GM19239 (cell line): ENCODE measurements around the gene WAS.
"Not testable (repeated sequence)": the region's sequence is repeated elsewhere in the genome, so short reads cannot be mapped to it uniquely, and the experiment has no call there.

Experiments
- DNase-seq: peaks from one replicate; pipeline ENCODE4 v3.0.0; 2011; ENCODE audit warnings: low spot score; ENCODE audit not compliant: insufficient read length
- FAIRE-seq: peaks from 2 replicates; lab custom pipeline; 2011; peaks lifted over from hg19 to GRCh38; lab: Jason Lieb, UNC

Gene WAS

DNA sequence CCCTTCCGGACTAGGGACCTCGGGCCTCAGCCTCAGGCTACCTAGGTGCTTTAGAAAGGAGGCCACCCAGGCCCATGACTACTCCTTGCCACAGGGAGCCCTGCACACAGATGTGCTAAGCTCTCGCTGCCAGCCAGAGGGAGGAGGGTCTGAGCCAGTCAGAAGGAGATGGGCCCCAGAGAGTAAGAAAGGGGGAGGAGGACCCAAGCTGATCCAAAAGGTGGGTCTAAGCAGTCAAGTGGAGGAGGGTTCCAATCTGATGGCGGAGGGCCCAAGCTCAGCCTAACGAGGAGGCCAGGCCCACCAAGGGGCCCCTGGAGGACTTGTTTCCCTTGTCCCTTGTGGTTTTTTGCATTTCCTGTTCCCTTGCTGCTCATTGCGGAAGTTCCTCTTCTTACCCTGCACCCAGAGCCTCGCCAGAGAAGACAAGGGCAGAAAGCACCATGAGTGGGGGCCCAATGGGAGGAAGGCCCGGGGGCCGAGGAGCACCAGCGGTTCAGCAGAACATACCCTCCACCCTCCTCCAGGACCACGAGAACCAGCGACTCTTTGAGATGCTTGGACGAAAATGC is at the start of gene WAS:
Gene WAS, plus strand, starts transcription at position 389 of the 572 bp plus-strand sequence. Its CDS starts 55 bp downstream, at position 444.
- FAIRE-seq (peak; percentile 84), DNase-seq (peak; percentile 67)

DNA sequence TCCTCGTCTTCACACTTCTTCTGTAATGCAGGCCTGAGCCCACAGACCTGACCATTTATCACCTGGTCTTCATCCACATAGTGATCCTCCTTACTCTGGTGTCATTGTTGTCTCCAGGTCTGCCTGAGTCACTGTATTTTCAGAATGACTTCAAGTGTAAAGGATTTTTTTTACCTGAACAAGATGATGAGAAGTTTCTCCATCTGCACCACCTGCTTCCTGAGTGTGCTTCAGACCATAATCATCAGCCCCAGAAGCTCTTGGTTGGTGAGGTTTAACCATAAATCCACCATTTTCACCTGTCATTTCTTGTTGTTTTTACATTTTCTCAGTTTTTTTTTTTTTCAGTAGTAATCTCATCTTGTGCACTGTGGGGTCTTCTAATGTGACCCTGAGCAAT is 47.3 kb upstream of the WAS start:
- DNase-seq = no peak
- no peak for FAIRE-seq

- DNase-seq (no peak), FAIRE-seq (no peak)
Observed at GRCh38 chrX:48636776-48637175, 46.8 kb upstream of the WAS start.

- FAIRE-seq = no peak
Observed at GRCh38 chrX:48645669-48646068, 37.9 kb upstream of the WAS start.

GRCh38 chrX:48648336-48648751 is 35.3 kb upstream of the WAS start:
- FAIRE-seq = peak; percentile 75
- DNase-seq = no peak

More at GRCh38 chrX:48645669-48646068, 37.9 kb upstream of the WAS start:
- DNase-seq = no peak

DNA sequence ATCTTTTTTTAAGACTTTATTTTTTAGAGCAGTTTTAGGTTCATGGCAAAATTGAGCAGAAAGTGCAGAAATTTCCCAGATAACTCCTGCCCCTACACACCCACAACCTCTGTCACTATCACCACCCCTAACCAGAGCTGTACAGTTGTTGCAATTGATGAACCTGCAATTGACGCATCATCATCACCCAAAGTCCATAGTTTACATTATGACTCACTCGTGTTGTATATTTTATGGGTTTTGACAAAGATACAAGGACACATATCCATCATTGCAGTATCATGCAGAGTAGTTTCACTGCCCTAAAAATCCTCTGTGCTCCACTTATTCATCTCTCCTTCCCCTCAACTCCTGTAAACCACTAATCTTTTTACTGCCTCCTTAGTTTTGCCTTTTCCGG is 34.5 kb upstream of the WAS start:
- DNase-seq (no peak), FAIRE-seq (no peak)

- not testable (repeated sequence) for DNase-seq, FAIRE-seq
Observed at GRCh38 chrX:48652055-48652579, 31.5 kb upstream of the WAS start.

GRCh38 chrX:48654746-48655145 is 28.9 kb upstream of the WAS start:
- FAIRE-seq, DNase-seq: not testable (repeated sequence)

- FAIRE-seq = not testable (repeated sequence)
Observed at GRCh38 chrX:48659686-48660085, 23.9 kb upstream of the WAS start.

DNA sequence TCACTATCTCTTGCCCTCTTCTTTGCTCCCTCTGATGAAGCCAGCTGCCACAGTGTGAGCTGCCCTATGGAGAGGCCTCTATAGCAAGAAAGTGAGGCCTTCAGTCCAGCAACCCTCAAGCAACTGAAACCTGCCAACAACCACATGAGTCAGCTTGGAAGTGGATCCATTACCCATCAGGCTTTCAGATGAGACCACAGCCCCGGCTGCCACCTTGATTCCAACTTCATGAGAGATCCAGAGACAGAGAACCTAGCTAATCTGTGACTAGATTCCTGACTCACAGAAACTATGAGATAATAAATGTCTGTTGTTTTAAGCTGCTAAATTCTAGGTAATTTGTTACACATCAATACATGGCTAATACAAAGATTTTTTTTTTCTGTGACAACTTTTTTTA is 20.4 kb upstream of the WAS start:
- no peak for FAIRE-seq
- DNase-seq = no peak

More at GRCh38 chrX:48659686-48660085, 23.9 kb upstream of the WAS start:
- not testable (repeated sequence) for DNase-seq

DNA sequence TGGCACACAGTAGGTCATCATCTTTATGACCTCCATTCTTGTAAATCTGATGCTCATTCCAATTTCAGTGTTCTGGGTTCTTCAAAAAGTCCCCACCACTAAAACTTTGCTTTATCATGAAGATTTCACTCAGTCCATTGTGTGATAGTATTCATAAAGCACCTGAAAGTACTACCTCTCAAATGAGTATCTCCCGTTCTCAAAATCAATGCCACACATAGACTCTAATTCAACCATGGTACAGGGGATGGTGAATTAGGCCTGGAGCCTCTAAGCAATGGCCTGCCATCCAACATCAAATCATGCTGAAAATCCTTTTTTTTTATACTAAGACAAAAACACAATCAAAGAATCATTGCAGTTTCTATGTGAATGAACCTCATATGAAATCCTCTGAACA is 19.4 kb upstream of the WAS start:
- FAIRE-seq = no peak
- no peak for DNase-seq

DNA sequence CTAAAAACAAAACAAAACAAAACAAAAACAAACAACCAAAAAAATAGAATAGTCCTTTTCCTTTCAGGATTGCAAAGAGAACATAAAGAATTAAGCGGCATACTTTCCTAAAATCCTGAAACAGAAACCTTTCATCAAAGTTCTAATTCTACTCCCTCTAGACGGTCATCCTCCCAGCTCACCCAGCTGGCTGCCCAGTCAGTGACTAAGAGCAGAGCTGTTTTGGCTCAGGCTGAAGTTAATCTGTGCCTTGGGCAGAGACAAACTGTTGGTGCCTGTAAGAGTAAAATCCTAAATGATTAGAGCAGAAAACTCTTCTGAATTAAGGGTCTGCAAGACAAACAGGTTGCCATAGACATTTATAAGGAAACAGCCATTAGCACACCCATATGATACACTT is 17.6 kb upstream of the WAS start:
- no peak for FAIRE-seq
- no peak for DNase-seq

DNA sequence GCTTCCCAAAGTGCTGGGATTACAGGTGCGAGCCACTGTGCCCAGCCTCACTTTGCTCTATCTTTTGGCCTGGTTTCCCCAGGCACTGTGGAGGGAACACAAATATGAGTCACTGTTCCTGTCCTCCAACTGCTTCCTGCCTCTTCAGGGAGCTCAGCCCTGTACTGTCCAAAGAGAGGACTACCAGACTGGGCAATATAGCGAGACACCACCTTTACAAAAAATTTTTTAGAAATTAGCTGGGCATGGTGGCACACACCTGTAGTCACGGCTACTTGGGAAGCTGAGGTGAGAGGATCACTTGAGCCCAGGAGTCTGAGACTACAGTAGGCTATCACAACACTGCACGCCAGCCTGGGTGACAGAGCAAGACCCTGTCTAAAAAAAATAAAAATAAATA is 16.9 kb upstream of the WAS start:
- DNase-seq (no peak), FAIRE-seq (no peak)

GRCh38 chrX:48667509-48667908 is 16.1 kb upstream of the WAS start:
- FAIRE-seq (no peak), DNase-seq (no peak)

DNA sequence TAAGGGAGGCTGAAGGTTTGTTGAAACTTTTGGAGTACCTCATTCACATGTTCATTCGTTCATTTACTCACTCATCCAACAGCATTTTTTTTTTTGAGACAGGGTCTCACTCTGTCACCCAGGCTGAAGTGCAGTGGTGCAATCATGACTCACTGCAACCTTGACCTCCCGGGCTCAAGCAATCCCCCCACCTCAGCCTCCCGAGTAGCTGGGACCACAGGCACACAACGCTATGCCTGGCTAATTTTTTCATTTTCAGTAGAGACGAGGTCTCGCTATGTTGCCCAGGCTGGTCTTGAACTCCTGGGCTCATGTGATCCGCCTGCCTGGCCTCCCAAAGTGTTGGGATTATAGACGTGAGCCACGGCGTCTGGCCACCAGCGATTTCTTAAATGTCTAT is 15.4 kb upstream of the WAS start:
- not testable (repeated sequence) for FAIRE-seq, DNase-seq

- DNase-seq (peak; percentile 86), FAIRE-seq (peak; percentile 97)
Observed at GRCh38 chrX:48676106-48676892, 7.3 kb upstream of the WAS start.

DNA sequence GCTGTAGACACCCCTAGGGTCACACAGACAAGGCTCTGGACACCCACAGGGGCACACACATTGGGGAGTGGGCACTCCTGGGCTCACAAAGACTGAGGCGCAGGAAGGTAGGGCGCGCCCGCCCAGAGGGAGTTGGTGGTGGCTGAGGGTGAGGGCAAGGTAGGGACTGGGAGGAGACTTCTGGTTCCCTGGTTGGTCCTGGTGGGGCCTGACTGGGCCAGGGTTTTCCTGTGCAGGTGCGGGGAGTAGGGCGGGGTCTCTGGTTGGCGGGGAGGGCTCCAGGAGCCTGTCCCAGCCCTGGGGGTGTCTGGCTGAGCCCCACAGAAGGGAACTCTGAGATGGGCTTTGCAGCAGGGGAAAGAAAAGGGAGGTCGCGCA is 6.7 kb upstream of the WAS start:
- peak; percentile 76 for FAIRE-seq
- DNase-seq = no peak

GRCh38 chrX:48677516-48677915 is 6.1 kb upstream of the WAS start:
- DNase-seq (no peak), FAIRE-seq (no peak)

DNA sequence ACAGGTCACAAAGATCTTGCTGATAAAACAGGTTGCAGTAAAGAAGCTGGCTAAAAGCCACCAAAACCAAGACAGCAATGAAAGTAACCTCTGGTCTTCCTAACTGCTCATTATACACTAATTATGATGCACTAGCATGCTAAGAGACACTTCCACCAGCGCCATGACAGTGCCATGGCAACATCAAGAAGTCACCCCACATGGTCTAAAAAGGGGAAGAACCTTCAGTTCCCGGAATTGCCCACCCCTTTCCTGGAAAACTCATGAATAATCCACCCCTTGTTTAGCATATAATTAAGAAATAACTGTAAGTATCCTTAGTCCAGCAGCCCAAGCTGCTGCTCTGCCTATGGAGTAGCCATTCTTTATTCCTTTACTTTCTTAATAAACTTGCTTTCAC is 3.1 kb upstream of the WAS start:
- DNase-seq = not testable (repeated sequence)
- peak; percentile 55 for FAIRE-seq

DNA sequence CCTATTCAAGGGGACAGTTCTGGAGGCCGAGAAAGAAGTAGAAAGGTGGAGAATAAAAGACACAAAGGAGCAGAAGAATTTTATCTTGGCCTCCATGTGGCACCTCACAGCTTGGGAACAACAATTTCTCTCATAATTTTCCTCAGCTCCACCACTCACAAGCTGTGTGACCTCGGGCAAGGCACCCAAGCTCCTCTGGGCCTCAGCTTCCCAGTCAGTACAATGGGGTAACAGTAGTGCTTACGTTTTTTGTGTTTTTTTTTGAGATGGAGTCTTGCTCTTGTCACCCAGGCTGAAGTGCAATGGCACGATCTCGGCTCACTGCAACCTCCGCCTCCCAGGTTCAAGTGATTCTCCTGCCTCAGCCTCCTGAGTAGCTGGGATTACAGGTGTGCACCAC is 2.7 kb upstream of the WAS start:
- not testable (repeated sequence) for DNase-seq, FAIRE-seq

DNA sequence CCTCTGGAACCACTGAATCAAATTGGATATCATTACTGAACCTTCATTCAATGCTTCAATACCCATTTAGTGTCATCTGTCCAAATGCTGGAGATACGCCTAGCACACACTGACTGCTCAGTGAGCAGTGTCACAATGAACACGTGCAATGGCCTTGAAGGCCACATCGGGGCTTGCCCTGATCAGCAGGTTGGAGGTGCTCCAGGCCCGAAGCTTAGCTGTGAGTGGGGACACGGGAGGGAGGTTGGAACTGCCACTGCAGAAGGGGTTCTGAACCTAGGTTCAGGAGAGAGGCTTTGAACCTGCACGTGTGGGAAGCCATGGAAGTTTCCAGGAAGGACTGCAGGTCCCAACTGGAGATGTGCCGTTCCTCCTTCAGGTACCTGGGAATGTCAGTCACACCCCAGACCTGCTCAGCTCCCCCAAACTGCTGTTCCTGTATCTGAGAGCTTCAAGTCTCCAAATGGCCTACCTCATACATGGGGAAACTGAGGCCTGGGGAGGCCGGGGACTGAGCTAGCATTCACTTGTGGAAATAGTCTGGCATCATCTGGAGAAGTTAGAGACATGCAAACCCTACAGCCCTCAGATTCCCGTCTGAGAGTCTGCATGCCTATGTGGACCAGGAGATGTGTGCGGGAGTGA is 1.9 kb upstream of the WAS start:
- FAIRE-seq (no peak), DNase-seq (no peak)
